GM06990 (cell line): ENCODE measurements around the gene ORAI2.

ENCODE experiments used
- DNase-seq: peaks from one replicate; pipeline ENCODE4 v3.0.0-alpha.2; 2011; ENCODE audit not compliant: insufficient read length; ENCODE audit errors: extremely low read depth
- H3K27me3 ChIP-seq: replicated peaks from 2 replicates; pipeline ENCODE4 v1.6.0; 2011; ENCODE audit warnings: low read length; ENCODE audit not compliant: control insufficient read depth, insufficient read depth
- H3K36me3 ChIP-seq: 2 replicates; pipeline ENCODE4 v1.5.1; 2011; ENCODE audit warnings: low read length; ENCODE audit not compliant: control insufficient read depth, insufficient read depth
- H3K4me3 ChIP-seq: replicated peaks from 2 replicates; pipeline ENCODE4 v1.5.1; 2011; ENCODE audit warnings: low read depth, mild to moderate bottlenecking, control low read depth, low read length
- TF ChIP-seq, protein P1 (sequence below): IDR thresholded peaks from 2 replicates; pipeline ENCODE4 v1.5.1; 2011; ENCODE audit warnings: low read length, control low read depth, mild to moderate bottlenecking, inconsistent platforms; ENCODE audit not compliant: insufficient read depth, poor library complexity, severe bottlenecking

The ORAI2 gene

GRCh38 chr7:102433219-102434038 lies at the start of gene ORAI2:
TSS of gene ORAI2 (plus strand) at chr7:102433575. CDS start at chr7:102438957, 5,382 bp downstream.
- peak; percentile 86 for DNase-seq
- Histone ChIP-seq H3K27me3 (no peaks in the 10 kb centered on the region), H3K36me3 (peaks cover 3% of the 10 kb centered on the region), H3K4me3 (peak within 1 kb of the TSS; percentile 84)
- TF ChIP-seq, protein P1, sequence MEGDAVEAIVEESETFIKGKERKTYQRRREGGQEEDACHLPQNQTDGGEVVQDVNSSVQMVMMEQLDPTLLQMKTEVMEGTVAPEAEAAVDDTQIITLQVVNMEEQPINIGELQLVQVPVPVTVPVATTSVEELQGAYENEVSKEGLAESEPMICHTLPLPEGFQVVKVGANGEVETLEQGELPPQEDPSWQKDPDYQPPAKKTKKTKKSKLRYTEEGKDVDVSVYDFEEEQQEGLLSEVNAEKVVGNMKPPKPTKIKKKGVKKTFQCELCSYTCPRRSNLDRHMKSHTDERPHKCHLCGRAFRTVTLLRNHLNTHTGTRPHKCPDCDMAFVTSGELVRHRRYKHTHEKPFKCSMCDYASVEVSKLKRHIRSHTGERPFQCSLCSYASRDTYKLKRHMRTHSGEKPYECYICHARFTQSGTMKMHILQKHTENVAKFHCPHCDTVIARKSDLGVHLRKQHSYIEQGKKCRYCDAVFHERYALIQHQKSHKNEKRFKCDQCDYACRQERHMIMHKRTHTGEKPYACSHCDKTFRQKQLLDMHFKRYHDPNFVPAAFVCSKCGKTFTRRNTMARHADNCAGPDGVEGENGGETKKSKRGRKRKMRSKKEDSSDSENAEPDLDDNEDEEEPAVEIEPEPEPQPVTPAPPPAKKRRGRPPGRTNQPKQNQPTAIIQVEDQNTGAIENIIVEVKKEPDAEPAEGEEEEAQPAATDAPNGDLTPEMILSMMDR, result peak; percentile 12

GRCh38 chr7:102387064-102387463 lies 46.3 kb upstream of the ORAI2 start:
- H3K27me3 ChIP-seq, result no peaks in the 10 kb centered on the region
- peaks cover 2% of the 10 kb centered on the region for H3K36me3 ChIP-seq
- H3K4me3 ChIP-seq, result no peak overlapping the region
- TF ChIP-seq, protein P1, result no peak
- DNase-seq, result no peak

DNA sequence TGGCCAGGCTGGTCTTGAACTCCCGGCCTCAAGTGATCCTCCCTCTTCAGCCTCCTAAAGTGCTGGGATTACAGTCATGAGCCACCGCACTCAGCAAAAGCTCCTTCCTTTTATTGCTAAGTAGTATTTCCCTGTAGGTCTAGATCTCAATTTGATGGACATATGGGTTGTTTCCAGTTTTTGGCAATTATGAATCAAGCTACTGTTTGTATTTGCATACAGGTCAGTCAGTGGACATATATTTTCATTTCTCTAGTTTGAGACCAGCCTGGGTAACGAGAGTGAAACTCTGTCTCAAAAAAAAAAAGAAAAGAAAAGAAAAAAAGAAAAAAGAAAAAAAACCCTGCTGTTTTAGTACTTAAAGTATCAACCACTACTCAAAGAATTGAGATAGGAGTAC lies 43.6 kb upstream of the ORAI2 start:
- DNase-seq, result no peak
- TF ChIP-seq, protein P1, result no peak
- H3K36me3 ChIP-seq, result peaks cover 5% of the 10 kb centered on the region

GRCh38 chr7:102390697-102391484 lies 42.5 kb upstream of the ORAI2 start:
- Histone ChIP-seq H3K36me3 (peaks cover 5% of the 10 kb centered on the region), H3K27me3 (no peaks in the 10 kb centered on the region), H3K4me3 (no peak overlapping the region)
- TF ChIP-seq, protein P1, result peak; percentile 90
- peak; percentile 64 for DNase-seq

More for the DNA sequence above, 43.6 kb upstream of the ORAI2 start:
- Histone ChIP-seq H3K27me3 (no peaks in the 10 kb centered on the region), H3K4me3 (no peak overlapping the region)

DNA sequence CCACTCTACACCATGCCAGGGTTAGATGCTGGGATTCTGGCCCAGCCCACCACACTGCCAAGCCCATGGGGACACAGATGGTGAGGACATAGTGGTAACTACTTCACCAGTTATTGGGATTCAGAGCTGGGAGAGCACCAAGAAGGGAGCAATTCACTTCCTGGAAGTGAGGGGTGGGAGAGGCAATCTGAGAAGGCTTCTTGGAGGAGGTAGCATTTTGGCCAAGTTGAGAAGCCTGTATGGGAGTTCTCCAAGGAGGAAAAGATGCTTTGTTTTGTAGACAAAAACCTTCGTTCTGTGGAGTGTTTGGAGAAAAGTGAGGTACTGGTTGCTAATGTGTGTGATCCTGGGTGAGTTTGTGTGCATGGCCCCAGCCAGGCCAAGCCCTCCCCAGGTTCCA lies 41.0 kb upstream of the ORAI2 start:
- Histone ChIP-seq H3K27me3 (no peaks in the 10 kb centered on the region), H3K4me3 (no peak overlapping the region), H3K36me3 (peaks cover 5% of the 10 kb centered on the region)
- TF ChIP-seq, protein P1, result no peak
- no peak for DNase-seq
